ENCODE measurements around the gene ANO2. TPM values are rescaled to one million over a fixed set of nuclear protein-coding genes. Genes with fewer than 3 reads are reported as not detected.

Gene ANO2
- total RNA-seq, 1 experiment from 2014 or later: 0.68 TPM

DNA sequence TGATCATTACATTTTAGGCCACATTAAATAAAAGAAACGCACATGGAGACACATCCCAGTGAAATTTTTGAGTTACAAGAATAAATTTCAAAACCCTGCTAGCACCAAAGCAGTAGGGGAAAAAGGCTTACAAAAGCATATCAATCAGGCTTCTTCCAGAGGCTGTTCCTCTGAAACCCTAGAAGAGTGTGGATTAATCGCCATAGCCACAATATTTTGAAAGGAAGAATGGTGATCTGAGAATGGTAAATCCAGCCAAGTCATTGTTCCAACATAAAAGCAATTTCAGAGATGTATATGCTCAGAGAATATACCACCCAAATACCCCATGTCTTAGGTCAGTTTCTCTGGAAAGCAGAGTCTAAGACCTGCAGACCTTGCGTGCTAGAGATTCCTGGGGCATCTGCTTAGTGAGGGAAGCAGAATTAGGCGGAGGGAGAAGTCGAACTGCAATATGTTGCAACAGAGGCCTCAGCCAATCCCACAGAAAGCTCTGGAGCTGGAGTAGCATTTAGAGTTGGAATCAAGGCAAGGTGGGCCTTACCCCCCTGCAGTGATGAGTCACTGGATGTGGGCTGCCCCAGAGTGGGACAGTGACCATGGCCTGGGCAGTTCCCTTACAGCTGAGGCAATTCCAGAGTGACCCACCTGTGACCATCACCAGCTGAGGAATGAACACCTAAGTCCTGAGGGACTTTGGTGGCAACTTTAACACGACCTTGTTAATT, 387.9 kb downstream of the ANO2 start:
- DNase-seq: no peak
- intact Hi-C loops (cut with micrococcal nuclease; ENCODE audit: unreplicated experiment): loop anchor here (1.0 kb wide), 1 partner anchor 64 kb away; no protein-coding TSS in a partner anchor
- no TSS peak for BruUV-seq (replicated peaks)

DNA sequence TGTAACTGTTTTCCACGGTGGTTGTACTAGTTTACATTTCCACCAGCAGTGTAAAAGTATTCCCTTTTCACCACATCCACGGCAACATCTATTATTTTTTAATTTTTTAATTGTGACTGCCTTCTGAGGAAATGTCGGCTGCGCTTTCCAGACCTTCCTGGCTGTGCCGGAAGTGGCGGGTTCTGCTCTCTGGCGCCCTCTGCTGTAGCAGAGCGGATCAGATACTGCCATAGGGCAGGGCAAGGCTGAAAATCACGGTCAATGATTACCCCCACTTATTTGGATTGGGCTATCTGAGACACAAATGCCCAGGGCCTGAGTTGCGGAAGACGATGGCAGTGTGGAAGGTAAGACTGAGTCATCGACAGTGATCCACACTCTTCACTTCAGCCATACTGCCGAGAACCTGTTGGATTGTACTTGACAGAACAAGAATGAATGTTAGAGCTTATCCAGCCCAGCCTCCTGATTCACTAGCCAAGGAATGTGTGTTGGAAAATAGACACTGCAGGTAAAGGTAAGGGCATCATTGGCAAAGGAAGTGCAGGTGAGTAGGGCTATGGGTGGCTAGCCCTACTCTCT, 388.9 kb downstream of the ANO2 start:
- Mint-ChIP-seq H3K36me3 (ENCODE audit: insufficient read depth, unreplicated experiment) (no peaks in the 10 kb centered on the region), H3K27ac (ENCODE audit: unreplicated experiment) (no peak overlapping the region), H3K4me1 (ENCODE audit: low read depth, unreplicated experiment) (peaks cover 6% of the 10 kb centered on the region), H3K9me3 (ENCODE audit: unreplicated experiment) (no peaks in the 10 kb centered on the region), H3K27me3 (ENCODE audit: insufficient read depth, unreplicated experiment) (no peaks in the 10 kb centered on the region), H3K4me3 (ENCODE audit: unreplicated experiment) (no peak overlapping the region)
- no peak overlapping the region for H3K4me3 ChIP-seq (ENCODE audit: low read depth, low read length)
- H3K4me1 ChIP-seq: no peaks in the 10 kb centered on the region
- H3K27me3 ChIP-seq (replicated peaks; ENCODE audit: control insufficient read depth, insufficient read depth, low read length): no peaks in the 10 kb centered on the region
- H3K36me3 ChIP-seq (ENCODE audit: control insufficient read depth, insufficient read depth, low read length): no peaks in the 10 kb centered on the region
- ChIA-PET CTCF (interaction anchor here (0.5 to 1.0 kb wide), 4 partner anchors 128 to 383 kb away, joined by 3 read pairs; no protein-coding TSS in a partner anchor), POLR2A (no interaction called here)
- no TSS peak for BruUV-seq (replicated peaks)
- peak in 1 of 2 experiments; percentile 67 for DNase-seq
- H3K9me3 ChIP-seq: no peaks in the 10 kb centered on the region
- intact Hi-C loops (cut with micrococcal nuclease; ENCODE audit: unreplicated experiment): loop anchor here (1.0 kb wide), 1 partner anchor 63 kb away; no protein-coding TSS in a partner anchor
- TF ChIP-seq, protein P1, sequence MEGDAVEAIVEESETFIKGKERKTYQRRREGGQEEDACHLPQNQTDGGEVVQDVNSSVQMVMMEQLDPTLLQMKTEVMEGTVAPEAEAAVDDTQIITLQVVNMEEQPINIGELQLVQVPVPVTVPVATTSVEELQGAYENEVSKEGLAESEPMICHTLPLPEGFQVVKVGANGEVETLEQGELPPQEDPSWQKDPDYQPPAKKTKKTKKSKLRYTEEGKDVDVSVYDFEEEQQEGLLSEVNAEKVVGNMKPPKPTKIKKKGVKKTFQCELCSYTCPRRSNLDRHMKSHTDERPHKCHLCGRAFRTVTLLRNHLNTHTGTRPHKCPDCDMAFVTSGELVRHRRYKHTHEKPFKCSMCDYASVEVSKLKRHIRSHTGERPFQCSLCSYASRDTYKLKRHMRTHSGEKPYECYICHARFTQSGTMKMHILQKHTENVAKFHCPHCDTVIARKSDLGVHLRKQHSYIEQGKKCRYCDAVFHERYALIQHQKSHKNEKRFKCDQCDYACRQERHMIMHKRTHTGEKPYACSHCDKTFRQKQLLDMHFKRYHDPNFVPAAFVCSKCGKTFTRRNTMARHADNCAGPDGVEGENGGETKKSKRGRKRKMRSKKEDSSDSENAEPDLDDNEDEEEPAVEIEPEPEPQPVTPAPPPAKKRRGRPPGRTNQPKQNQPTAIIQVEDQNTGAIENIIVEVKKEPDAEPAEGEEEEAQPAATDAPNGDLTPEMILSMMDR (IDR thresholded peaks at IDR 0.05; ENCODE audit: insufficient read depth in 1 of 2, low read depth in 1 of 2, low read length in 1 of 2, severe bottlenecking in 1 of 2, unreplicated experiment in 1 of 2): peak; percentile 31 to 82

More for the DNA sequence above, 387.9 kb downstream of the ANO2 start:
- no peak overlapping the region for H3K4me3 Mint-ChIP-seq (ENCODE audit: unreplicated experiment)
- no peaks in the 10 kb centered on the region for H3K36me3 Mint-ChIP-seq (ENCODE audit: insufficient read depth, unreplicated experiment)
- Histone ChIP-seq H3K27me3 (replicated peaks; ENCODE audit: control insufficient read depth, insufficient read depth, low read length) (no peaks in the 10 kb centered on the region), H3K4me1 (peaks cover 5% of the 10 kb centered on the region), H3K9me3 (no peaks in the 10 kb centered on the region), H3K36me3 (ENCODE audit: control insufficient read depth, insufficient read depth, low read length) (no peaks in the 10 kb centered on the region), H3K4me3 (ENCODE audit: low read depth, low read length) (no peak overlapping the region)
- TF ChIP-seq, protein P1 (IDR thresholded peaks at IDR 0.05; ENCODE audit: insufficient read depth in 1 of 2, low read depth in 1 of 2, low read length in 1 of 2, severe bottlenecking in 1 of 2, unreplicated experiment in 1 of 2): no peak
- ChIA-PET CTCF (interaction anchor here (0.6 to 1.0 kb wide), 2 partner anchors 129 to 382 kb away, joined by 3 read pairs; no protein-coding TSS in a partner anchor), POLR2A (no interaction called here)
- H3K9me3 Mint-ChIP-seq (ENCODE audit: unreplicated experiment): no peaks in the 10 kb centered on the region
- H3K27me3 Mint-ChIP-seq (ENCODE audit: insufficient read depth, unreplicated experiment): no peaks in the 10 kb centered on the region
- peaks cover 6% of the 10 kb centered on the region for H3K4me1 Mint-ChIP-seq (ENCODE audit: low read depth, unreplicated experiment)
- no peak overlapping the region for H3K27ac Mint-ChIP-seq (ENCODE audit: unreplicated experiment)

DNA sequence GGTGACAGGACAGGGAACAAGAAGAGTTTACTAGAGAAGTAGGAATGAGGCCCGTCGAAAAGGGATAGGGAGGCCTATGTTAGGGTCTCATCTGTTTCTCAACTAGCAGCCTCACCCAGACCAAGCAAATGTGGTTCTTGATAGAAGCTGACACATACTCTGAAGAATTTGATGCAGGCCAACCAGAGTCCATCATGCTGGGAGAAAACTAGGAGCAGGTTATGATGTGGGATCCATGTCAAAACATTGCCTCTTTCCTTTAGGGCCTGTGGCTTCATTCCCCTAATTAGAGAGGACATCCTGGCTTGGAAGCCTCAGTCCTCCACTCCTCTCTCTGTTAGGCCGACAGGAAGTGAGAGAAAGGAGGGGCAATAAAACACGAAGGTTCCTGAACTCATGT, 390.3 kb downstream of the ANO2 start:
- H3K4me1 ChIP-seq: no peaks in the 10 kb centered on the region
- CTCF ChIA-PET: no interaction called here

More for the DNA sequence above, 390.3 kb downstream of the ANO2 start:
- no peaks in the 10 kb centered on the region for H3K36me3 Mint-ChIP-seq (ENCODE audit: insufficient read depth, unreplicated experiment)
- no peaks in the 10 kb centered on the region for H3K9me3 Mint-ChIP-seq (ENCODE audit: unreplicated experiment)
- Histone ChIP-seq H3K9me3 (no peaks in the 10 kb centered on the region), H3K4me3 (ENCODE audit: low read depth, low read length) (no peak overlapping the region), H3K27me3 (replicated peaks; ENCODE audit: control insufficient read depth, insufficient read depth, low read length) (no peaks in the 10 kb centered on the region), H3K36me3 (ENCODE audit: control insufficient read depth, insufficient read depth, low read length) (no peaks in the 10 kb centered on the region)
- POLR2A ChIA-PET: no interaction called here
- DNase-seq: no peak
- BruUV-seq (replicated peaks): no TSS peak
- no peak overlapping the region for H3K27ac Mint-ChIP-seq (ENCODE audit: unreplicated experiment)
- TF ChIP-seq, protein P1 (IDR thresholded peaks at IDR 0.05; ENCODE audit: insufficient read depth in 1 of 2, low read depth in 1 of 2, low read length in 1 of 2, severe bottlenecking in 1 of 2, unreplicated experiment in 1 of 2): no peak
- intact Hi-C loops (cut with micrococcal nuclease; ENCODE audit: unreplicated experiment): no loop called here
- H3K27me3 Mint-ChIP-seq (ENCODE audit: insufficient read depth, unreplicated experiment): no peaks in the 10 kb centered on the region
- peaks cover 6% of the 10 kb centered on the region for H3K4me1 Mint-ChIP-seq (ENCODE audit: low read depth, unreplicated experiment)
- H3K4me3 Mint-ChIP-seq (ENCODE audit: unreplicated experiment): no peak overlapping the region
